SK-N-DZ (cell line): ENCODE results near the gene SGCD.
"Not testable (repeated sequence)": the region's sequence is repeated elsewhere in the genome, so short reads cannot be mapped to it uniquely, and the experiment has no call there.

Experiments used
- DNase-seq: peaks from one replicate; pipeline ENCODE4 v3.0.0-alpha.2; 2015; ENCODE audit warnings: low spot score

The SGCD gene

DNA sequence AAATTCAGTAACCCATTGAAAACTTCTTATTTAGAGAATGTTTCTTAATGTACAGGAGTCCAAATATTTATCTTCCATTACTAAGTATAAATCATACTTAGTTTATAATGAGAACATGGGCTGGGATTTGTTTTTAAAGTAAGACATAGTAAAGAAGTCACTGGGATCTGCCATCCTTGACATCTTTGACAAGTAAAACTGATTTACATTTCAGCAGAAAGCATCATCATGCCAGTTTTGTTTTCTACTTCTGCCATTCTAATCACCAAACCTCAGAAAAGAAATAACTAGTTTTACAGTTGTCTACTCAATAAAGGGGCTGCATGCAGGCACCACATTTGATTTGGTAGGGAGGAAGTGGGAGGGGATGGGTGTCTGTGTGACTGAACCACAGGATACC, 301.5 kb downstream of the SGCD start:
- DNase-seq: no peak

DNA sequence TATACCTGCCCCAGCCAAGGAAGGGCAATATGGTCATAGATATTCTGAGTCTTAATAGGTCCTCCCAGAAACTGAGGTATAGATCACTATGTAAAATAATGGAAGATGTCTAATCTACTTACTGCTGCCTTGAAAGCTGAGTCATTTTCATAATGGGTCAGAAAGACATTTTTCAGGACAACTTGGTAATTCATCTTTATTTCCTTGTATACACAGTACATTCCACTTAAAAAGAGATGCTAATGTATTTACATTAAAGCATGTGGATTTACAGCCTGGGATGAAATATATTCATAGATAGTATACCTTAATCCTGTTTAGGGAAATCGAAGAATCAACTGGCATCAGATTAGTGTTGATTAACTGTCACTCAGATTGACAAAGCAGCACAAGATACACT, 304.0 kb downstream of the SGCD start:
- DNase-seq: no peak

DNA sequence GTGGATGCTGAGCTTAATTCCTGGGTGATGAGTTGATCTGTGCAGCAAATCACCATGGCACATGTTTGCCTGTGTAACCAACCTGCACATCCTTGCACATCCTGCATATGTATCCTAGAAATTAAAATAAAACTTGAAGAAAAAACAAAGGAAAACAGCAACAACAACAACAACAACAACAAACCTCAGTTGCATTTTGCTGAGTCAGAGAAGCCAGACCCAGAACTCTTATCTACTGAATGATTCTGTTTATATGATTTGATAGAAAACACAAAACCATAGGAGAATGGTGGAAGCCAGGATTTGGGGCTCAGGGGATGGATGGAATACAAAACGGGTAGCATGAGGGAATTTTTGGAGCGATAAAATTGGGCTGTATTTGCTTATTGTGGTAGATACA, 307.3 kb downstream of the SGCD start:
- no peak for DNase-seq

DNA sequence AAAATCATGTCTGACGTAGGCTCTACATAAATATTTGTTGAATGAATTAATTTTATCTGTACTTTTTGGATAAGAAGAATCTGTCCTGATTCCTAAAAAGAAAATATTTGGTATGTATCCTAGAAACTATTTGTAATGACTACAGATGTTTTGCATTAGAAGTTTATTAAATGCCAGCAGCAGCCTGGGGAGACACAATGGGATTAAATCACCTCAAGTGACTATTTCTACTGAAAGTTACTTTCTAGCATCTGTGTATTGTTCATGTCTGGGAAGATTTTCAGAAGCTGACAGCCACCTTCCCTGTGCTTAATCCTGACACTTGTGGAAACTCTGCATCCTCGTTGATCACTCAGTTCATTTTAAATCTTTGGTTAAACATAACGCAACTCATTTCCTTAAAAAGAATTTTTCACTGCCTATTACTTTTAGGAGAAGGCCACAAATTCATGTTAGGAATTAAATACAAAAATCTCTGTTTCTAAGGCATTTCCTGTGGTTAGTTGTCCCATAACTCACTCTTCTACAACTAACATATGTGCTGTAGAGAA, 313.8 kb downstream of the SGCD start:
- no peak for DNase-seq

DNA sequence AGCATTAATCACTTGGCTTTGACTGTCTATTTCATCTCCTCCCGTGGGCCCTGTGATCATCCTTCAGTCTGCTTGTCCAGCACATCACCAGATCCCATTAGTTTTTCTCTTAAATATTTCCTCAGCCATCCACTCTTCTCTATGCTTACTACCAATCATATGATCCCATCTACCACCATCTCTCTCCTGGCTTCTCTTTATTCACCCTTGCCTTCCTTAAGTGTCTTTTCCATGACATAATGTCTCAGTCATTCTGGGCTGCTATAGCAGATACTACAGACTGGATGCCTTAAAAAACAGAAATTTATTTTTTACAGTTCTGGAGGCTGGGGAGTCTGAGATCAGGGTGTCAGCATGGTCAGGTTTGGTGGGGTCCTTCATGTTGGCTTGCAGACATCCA, 314.7 kb downstream of the SGCD start:
- DNase-seq: no peak

DNA sequence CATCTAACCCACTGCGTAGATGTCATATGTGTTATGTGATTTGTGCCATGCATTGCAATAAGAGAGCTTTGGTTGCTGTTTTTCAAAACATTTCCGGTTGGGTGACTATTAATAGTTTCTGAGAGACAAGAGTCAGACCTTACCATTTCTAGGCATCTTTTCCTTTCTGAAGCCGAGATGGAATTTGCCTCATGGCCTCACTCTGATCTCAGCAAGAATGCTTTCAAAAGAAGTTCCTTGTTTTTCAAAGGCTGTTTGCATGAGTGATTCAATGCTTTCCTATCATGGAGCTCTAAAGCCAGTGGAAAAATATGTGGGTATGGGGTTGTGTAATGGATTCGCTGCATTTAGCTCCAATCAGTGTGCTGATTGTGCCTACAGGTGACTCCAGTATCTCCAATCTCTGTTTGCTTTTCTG, 320.1 kb downstream of the SGCD start:
- DNase-seq: no peak

DNA sequence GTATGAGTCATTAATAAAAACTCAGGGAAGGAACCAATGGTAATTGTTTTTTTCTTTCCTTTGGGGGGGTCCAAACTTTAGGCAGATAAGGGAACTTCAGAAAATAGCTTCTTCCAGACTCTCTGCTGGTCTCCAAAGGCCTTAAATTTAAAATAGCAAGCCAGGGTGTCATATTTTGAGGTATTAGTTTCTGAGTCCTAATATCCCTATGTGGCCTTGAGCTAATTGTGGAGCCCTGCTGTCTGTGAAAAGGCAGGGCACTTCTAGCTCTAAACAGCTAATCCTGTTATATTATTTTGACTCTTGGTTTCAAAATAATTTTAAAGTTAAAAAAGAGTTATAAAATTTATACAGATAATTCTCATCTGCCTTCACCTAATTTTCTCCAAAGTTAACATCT, 327.5 kb downstream of the SGCD start:
- DNase-seq: no peak

DNA sequence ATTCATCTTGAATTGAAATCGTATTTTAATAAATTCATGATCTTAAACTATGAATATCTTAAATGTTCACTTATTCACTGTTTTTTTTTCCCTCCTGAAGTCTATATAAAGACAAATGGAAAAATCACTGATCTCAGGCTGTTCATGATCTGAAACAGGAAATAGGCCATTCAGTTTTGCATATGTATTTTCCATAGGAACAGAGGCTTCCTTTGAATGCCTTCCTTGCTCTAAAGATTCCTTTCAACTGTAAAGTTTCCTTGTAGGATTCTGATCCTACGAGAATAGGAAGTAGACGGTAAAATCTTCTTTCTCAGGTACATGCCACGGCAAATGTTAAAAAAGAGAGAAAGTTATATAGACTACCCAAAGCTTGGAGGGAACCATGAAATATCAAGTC, 328.8 kb downstream of the SGCD start:
- no peak for DNase-seq

DNA sequence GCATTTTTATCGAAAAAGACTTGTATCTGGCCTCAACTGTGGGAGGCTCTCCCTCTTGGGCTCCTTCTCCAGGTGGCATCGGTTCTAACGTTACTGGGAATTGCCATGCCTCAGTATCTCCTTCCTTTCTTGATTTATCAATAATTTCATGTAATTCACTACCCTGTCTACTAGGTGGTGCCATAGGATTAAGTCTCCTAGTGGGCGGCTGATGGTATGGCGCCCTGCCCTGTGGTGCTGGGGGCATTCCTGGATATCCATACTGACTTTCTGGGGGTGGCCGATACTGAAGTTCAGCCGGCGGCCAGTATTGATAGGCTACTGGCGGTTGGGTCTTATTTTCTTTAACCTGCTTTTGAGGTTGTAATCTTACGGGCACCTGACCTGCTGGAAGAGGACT, 337.9 kb downstream of the SGCD start:
- not testable (repeated sequence) for DNase-seq

DNA sequence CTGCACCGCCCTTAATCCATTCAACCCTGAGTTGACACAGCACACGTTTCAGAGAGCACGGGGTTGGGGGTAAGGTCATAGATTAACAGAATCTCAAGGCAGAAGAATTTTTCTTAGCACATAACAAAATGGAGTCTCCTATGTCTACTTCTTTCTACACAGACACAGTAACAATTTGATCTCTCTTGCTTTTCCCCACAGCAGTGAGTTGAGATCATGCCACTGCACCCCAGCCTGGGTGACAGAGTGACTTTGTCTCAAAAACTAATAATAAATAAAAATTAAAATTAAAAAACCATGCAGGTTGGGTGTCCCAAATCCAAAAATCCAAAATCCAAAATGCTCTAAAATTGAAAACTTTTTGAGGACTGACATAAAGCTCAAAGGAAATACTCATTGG, 339.7 kb downstream of the SGCD start:
- not testable (repeated sequence) for DNase-seq

DNA sequence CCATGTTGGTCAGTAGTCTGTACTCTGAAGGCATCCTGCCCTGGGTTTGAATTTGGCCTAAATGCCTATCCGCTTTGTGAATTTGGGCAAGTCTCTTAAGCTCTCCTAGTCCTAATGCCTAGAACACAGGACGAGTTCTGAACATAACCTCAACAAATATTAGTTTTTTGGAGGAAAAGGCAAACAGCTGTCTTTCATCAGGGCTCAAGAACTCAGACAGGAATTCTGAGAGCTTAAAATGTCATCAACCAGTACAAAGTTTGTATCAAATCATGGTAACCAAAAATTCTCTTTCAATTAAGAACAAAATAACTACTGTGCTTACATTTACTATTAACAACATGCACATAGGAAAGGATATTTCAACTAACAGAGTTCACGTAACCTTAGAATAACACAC, 340.7 kb downstream of the SGCD start:
- DNase-seq: no peak

DNA sequence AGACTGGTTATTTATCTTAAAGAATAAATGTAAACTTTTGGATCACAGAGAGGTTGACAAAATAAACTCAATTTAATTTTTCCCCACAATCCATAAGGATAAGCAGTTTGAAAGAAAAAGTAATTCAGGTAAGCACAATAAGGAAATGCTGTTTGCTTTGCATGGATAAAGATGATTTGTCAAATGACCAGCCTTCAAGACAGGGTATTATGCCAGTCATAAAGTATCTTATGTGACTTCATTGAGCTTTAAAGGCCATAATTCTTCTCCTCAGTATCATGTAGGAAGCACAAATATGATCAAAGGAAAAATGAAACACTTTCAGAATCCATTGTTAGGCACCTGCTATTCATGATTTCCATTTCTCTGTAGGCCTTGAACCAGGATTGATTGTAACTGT, 342.5 kb downstream of the SGCD start:
- DNase-seq: no peak

DNA sequence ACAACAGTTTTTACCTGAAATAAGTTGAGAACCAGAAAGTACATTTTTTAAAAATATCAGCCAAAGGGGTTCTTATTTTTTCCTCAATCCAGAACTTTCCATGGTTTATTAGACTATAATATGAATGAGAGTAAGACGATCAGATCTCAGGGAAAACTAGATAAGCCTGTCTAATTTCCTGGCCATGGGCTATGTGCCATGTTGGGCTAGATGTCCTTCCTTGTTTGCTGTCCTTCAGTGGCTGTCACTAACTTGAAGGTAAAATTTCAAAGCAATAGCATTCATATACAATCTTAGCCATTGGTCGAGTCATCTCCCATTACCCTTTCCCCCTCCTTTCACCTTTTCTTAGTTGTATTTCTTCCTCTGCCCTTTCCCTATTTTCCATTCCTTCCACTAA, 343.7 kb downstream of the SGCD start:
- no peak for DNase-seq

DNA sequence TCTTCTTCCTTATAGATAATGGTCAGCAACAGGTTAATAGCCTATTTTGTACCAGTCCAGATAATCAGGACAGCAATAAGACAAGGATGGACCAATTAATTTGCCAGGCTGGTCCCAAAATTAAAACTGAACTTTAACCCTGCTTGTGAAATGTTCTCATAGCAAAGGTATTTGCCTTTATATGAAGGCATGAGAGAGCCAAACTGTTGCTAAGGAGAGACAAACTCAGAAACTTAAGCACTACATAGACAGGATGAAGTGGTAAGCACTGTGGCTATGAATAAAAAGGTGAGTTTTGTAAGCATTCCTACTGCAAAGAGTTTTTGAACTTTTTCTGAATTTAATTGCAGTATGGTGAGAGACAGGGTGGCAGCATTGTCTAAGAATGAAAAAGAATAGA, 348.4 kb downstream of the SGCD start:
- no peak for DNase-seq

DNA sequence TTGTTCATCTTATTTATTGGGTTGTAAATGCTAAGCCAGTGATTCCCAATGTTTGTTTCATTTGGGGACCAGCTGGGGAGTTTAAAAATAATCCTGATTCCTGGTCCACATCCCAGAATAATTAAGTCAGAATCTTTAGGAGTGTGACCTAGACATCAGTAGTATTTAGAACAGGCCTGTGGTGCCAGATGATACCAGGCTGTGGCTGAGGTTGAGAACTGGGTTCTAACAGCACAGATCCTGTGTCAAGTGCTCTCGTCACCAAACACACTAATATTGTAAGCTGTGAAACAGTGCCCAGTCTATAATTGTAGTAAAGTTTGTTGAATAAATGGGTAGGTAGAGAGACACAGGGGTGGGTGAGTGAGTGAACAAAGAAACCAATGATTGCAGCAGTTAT, 351.0 kb downstream of the SGCD start:
- DNase-seq: no peak

DNA sequence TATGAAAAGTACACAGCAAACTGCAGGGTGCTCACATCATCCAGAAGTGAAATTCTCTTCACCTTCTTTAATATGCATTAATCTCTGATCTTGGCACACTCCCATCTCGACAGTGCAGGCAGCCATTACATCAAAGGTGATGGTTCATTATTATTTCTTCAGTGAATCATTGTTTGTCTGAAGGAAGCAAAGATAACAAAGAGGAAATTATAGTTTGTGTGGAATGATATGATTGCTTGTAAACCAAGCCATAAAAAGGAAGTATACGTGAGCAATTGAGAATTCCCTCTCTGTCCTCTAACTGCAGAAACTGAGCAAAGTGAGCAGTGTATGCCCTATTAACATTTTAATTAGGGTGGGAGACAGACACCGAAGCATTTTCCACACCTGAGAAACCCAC, 351.5 kb downstream of the SGCD start:
- no peak for DNase-seq

DNA sequence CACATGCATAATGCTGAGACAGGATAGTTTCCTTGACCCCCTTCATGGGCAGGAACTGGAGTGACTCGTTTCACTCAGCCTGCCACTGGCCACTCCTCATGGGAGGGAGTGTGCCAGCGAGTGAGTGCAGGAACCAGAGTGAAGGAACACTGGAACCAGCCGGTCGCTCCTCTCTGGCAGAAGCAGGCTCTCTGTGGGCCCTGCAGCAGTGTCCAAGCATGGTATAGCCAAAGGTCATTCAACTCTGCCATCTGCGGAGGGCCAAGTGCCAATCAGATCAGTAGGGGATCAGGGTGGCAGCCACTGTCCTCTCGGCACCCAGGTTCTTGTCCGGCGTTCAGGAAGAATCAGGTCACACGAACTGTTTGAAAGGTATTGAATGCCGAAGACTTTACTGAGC, 353.9 kb downstream of the SGCD start:
- DNase-seq: no peak

DNA sequence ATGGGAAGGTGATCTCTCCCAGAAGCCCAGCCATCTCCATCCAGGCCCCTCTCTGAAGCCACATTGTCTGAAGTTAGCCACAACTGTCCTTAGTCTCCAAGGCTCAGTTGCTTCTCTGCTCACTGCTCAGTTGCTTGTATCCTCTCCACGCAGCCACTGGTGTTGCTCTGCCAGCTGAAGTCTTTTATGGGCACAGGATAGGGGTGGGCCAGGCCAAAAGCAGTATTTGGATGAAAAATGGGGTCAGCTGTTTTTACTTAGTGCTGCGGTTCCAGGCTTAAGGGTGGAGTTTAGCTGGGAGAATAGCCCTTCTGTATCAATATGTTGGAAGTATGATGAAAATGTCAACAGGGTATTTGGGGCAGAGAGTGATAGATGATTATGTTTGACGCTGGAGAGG, 354.3 kb downstream of the SGCD start:
- DNase-seq: no peak

DNA sequence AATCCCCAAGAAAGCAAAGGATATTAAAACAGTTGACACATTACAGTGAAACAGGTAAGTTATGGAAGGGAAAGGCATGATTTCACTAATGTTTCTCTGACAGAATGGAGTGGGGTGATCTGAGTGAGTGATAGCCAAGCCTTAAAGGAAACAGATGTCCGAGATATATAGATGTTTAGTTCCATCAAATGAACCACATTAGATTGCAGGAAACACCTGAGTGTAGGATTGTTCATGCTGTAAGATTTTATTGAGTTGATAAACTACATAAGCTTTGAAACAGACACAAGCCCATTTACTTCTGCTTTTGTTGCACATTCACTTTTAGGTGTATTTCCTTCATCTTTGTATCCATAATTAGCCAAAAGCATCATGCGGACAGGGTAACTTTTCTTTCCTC, 356.0 kb downstream of the SGCD start:
- no peak for DNase-seq

DNA sequence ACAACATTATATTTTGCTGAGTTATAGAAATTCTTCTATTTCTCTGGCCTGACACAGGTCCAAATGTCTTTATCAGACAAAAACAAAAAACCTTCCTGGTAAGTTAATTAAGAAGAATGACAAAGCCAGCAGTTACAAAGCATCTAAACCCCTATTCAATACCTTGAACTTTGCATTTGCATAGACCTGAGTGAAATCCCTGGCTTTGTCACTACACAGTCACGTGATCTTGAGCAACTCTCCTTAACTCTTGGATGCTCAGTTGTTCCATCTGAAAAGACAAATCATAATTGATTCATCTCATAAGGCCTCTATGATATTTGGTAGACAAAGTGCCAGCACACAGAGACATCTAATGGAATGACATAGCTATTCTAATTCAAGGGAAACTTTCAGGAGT, 356.5 kb downstream of the SGCD start:
- no peak for DNase-seq

DNA sequence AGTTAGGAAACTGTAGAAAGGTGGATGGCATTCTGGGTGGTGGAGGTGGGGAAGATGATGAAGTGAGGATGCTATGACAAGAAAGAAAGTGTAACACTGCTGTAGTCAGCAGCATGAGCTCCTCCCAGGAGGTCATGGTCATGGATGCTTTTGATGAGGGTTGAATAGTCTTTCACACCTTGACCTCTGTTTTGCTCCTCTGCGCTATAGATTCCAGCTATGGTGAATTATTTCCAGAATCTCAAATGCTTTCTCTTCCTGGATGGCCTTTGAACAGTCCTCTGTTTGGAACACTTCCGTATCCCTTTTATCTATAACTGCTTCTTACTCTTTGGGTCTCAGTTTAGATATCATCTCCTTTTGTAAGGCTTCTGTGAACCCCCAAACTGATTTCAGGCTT, 357.3 kb downstream of the SGCD start:
- no peak for DNase-seq

DNA sequence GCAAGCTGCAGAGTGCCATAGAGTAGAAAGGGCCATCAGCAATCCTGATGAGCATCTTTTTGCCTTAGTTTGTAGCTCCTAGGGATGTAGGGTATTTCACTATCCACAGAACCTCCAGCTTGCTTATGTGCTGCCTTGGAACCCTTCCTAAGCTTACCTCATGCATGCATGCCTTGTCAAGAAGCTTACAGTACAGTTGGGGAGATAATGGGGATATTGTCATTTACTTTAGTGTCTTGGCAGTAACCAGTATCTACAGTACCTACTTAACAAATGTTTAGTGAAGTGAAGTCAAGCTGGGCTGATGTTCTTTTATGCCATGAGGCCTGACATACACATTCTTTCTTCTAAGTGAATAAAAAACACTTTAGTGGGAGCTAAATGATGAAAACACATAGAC, 358.5 kb downstream of the SGCD start:
- DNase-seq: no peak

DNA sequence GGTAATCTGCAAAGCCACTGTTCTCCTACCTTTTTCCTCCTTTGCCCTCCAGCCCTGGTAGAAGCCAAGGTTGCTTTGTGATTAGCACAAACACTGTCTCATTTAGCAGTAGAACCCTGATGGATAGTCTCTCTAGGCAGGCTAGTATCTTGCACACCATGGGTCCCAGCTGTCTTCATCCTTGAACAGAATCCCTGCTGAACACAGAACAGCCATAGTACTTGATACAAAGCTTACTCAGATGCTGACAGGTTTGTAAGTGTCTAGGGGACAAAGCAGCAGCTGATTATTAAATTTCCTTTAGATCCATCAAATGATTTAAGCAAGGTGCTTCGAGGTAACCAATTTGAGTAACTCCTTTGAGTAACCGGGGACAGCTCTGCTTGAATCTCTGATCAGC, 359.4 kb downstream of the SGCD start:
- DNase-seq: no peak

DNA sequence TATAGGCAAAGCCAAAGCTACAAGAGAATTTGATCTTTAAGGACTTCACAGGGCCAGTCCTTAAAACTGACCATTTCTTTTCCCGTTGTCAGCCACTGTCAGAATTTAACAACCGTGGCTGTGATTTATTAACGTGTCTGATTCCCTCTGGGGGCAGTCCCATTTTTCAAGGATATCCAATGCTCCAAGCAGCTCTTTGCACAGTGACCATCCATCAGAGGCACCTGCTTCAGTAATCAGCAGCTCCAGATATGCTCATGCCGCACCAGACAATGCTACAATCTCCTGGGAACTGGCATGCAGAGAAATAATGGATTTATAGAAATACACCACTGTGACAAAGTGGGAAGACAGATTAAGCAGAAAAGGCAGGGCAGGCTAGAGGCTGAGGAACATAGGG, 359.8 kb downstream of the SGCD start:
- DNase-seq: no peak

DNA sequence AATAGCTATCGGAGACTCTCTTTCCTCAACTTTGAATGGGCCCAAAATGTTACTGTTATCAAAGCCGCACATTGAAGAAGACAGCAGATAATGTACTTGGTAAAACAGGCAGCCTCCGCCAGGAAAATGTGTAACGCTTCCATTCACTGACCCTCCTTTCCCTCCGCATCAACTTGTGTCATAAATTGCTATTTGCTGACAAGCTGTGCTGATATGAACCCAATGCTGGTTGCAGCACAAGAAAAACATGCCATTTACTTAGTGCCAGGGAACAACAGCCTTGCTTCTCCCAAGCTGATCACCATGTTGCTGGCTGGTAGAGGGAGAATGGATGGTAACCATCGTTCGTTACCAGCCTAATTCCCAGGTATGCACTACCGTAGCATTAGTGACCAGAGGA, 360.6 kb downstream of the SGCD start:
- DNase-seq: no peak
